PFSK-1 (cell line): ENCODE results near the gene CASTOR1.

Experiments used
- FOXP2 ChIP-seq: optimal IDR thresholded peaks from 2 replicates; pipeline ENCODE3; 2011; ENCODE audit warnings: borderline replicate concordance, control low read depth, inconsistent platforms; ENCODE audit not compliant: insufficient read depth; ENCODE audit errors: extremely low read length, extremely low read depth
- POLR2AphosphoS5 ChIP-seq: IDR thresholded peaks from 2 replicates; pipeline ENCODE4 v1.6.1; 2012; ENCODE audit warnings: low read depth, mild to moderate bottlenecking, control low read depth, low read length, moderate library complexity
- REST ChIP-seq, 2 experiments: IDR thresholded peaks; 2 replicates each; pipeline versions ENCODE4 v1.6.1 to v1.8.0; 2011 to 2012; ENCODE audit warnings: low read depth in 2 of 2, low read length in 2 of 2, control low read depth in 1 of 2, inconsistent platforms in 1 of 2, mild to moderate bottlenecking in 1 of 2, moderate library complexity in 1 of 2; ENCODE audit not compliant: insufficient read depth in 1 of 2
- SIN3A ChIP-seq: IDR thresholded peaks from 2 replicates; pipeline ENCODE4 v1.6.1; 2012; ENCODE audit warnings: mild to moderate bottlenecking, low read length, moderate library complexity, borderline replicate concordance; ENCODE audit not compliant: insufficient read depth
- TAF1 ChIP-seq: IDR thresholded peaks from 2 replicates; pipeline ENCODE4 v1.6.1; 2012; ENCODE audit warnings: low read length, control low read depth, borderline replicate concordance; ENCODE audit not compliant: insufficient read depth

The CASTOR1 gene

GRCh38 chr22:30244641-30245040 is 44.7 kb downstream of the CASTOR1 start:
- no peak for TF ChIP-seq REST (IDR thresholded peaks at IDR 0.05; ENCODE audit: insufficient read depth in 1 of 2, low read depth in 2 of 2, low read length in 2 of 2)
- no peak for TF ChIP-seq TAF1
- TF ChIP-seq POLR2AphosphoS5 = no peak
- no peak for TF ChIP-seq SIN3A
- no peak for TF ChIP-seq FOXP2

GRCh38 chr22:30244066-30244465 is 45.2 kb downstream of the CASTOR1 start:
- no peak for TF ChIP-seq FOXP2
- no peak for TF ChIP-seq TAF1

GRCh38 chr22:30243661-30244060 is 45.6 kb downstream of the CASTOR1 start:
- TF ChIP-seq SIN3A (no peak), POLR2AphosphoS5 (no peak), FOXP2 (no peak), TAF1 (no peak), REST (IDR thresholded peaks at IDR 0.05; ENCODE audit: insufficient read depth in 1 of 2, low read depth in 2 of 2, low read length in 2 of 2) (no peak)

- no peak for TF ChIP-seq FOXP2
- no peak for TF ChIP-seq POLR2AphosphoS5
- no peak for TF ChIP-seq TAF1
- TF ChIP-seq SIN3A = no peak
- no peak for TF ChIP-seq REST (IDR thresholded peaks at IDR 0.05; ENCODE audit: insufficient read depth in 1 of 2, low read depth in 2 of 2, low read length in 2 of 2)
Observed at GRCh38 chr22:30241576-30242371, 47.5 kb downstream of the CASTOR1 start.

GRCh38 chr22:30240541-30241417 is 48.5 kb downstream of the CASTOR1 start:
- no peak for TF ChIP-seq REST (IDR thresholded peaks at IDR 0.05; ENCODE audit: insufficient read depth in 1 of 2, low read depth in 2 of 2, low read length in 2 of 2)
- no peak for TF ChIP-seq TAF1
- TF ChIP-seq FOXP2 = no peak
- no peak for TF ChIP-seq SIN3A
- TF ChIP-seq POLR2AphosphoS5 = no peak
